Neural cell (in vitro differentiated cells): Measurements from ENCODE around the gene TACR2.

Experiments used
- EP300 ChIP-seq: fragments of 450-650 bp; conservative IDR thresholded peaks from 2 replicates; pipeline ENCODE4 v1.6.1; 2014; ENCODE audit warnings: antibody characterized with exemption, mild to moderate bottlenecking, moderate library complexity; ENCODE audit not compliant: poor library complexity, severe bottlenecking
- POLR2AphosphoS5 ChIP-seq: IDR thresholded peaks from 2 replicates; pipeline ENCODE4 v1.6.1; 2012
- TF ChIP-seq, protein P1 (sequence below): fragments of 450-650 bp; IDR thresholded peaks from 2 replicates; pipeline ENCODE4 v1.5.1; 2014; ENCODE audit warnings: antibody characterized with exemption, mild to moderate bottlenecking, moderate library complexity; ENCODE audit not compliant: poor library complexity, severe bottlenecking

DNA sequence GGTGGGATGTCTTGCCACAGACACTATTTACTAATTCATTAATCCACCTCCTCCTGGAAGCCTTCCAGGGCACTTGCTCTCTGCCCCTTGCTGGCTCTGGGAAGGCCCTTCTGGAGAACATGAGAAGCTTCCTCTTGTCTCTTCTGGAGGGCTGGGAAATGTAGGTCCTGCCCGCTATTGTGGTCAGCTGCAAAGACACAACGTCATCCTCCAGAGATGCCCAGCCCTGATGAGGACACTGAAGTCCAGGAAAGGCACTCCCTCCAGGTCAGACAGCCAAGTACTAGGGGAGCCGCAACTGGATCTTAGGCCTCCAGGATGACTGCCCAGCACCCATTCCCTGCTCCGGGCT, 9.6 kb upstream of the TACR2 start:
- TF ChIP-seq POLR2AphosphoS5: no peak
- TF ChIP-seq, protein P1, sequence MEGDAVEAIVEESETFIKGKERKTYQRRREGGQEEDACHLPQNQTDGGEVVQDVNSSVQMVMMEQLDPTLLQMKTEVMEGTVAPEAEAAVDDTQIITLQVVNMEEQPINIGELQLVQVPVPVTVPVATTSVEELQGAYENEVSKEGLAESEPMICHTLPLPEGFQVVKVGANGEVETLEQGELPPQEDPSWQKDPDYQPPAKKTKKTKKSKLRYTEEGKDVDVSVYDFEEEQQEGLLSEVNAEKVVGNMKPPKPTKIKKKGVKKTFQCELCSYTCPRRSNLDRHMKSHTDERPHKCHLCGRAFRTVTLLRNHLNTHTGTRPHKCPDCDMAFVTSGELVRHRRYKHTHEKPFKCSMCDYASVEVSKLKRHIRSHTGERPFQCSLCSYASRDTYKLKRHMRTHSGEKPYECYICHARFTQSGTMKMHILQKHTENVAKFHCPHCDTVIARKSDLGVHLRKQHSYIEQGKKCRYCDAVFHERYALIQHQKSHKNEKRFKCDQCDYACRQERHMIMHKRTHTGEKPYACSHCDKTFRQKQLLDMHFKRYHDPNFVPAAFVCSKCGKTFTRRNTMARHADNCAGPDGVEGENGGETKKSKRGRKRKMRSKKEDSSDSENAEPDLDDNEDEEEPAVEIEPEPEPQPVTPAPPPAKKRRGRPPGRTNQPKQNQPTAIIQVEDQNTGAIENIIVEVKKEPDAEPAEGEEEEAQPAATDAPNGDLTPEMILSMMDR: no peak
- TF ChIP-seq EP300: no peak
